Raji (cell line): ENCODE measurements around the gene AP1G2.
A peak's percentile ranks its signal among the peaks of the same experiment; 100 is the strongest.

ENCODE experiments used
- POLR2A ChIP-seq: IDR thresholded peaks from 2 replicates; pipeline ENCODE4 v1.6.1; 2011; ENCODE audit warnings: low read depth, low read length, control low read depth; ENCODE audit not compliant: insufficient read depth

AP1G2 gene

DNA sequence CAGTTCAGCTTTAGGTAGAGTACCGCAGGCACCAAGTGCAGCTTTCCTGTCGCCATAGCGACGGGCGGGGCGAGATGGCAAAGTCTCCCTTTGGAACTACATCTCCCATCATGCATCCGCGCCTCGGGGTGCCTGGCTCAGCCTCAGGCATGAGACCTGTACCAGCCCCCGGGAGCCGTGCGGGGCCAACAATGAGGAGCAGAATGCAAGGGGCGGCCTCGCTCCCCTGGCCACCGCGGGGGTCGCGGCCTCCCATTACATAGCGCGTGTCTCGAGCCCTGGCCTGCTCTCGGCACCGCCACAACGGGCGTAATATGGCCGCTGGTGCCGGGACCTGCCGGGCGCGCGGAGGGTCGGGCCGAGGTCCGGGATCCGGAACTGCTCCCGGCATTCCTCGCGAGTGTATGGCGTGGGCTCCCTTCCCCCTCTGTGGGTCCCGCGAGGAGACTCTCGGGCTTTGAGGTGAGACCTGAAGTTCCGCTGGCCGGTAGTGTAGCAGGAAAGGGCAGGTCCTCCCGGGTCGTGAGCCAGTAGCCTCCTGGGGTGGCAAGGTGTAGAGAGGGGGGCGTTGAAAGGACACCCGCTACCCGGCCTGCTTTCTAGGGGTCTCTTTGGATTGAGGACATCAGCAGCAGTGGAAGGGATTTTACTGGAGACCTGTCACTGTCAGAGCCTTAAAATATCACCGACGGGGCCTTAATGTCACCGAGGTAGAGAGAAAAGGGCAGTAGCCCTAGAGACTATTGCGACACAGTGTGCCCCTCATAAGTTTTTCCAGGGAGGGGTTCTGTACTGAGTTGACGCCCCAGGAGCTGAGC lies 11.5 kb downstream of the AP1G2 start, which contains the start of gene THTPA:
Gene THTPA (plus strand): TSS at position 390 of the 818 bp plus-strand sequence. CDS start 487 bp downstream, outside the sequence.
- TF ChIP-seq POLR2A: peak; percentile 78

DNA sequence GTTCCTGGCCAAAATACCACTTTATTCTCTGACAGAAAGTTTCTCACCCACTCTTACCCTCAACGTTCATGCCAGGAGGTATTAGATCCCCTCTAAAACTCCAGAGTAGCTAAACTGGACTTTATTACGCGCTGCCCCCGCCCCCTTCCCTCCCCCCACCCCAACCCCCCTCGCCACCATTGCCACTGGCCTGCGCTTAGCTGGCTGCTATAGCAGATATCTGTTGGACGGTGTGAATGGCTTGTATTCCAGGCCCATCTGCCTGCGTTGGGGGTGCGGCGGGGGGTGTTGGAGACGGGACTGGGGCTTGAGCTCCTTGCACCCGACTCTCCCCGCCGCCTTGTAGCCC lies 12.1 kb downstream of the AP1G2 start:
- no peak for TF ChIP-seq POLR2A

DNA sequence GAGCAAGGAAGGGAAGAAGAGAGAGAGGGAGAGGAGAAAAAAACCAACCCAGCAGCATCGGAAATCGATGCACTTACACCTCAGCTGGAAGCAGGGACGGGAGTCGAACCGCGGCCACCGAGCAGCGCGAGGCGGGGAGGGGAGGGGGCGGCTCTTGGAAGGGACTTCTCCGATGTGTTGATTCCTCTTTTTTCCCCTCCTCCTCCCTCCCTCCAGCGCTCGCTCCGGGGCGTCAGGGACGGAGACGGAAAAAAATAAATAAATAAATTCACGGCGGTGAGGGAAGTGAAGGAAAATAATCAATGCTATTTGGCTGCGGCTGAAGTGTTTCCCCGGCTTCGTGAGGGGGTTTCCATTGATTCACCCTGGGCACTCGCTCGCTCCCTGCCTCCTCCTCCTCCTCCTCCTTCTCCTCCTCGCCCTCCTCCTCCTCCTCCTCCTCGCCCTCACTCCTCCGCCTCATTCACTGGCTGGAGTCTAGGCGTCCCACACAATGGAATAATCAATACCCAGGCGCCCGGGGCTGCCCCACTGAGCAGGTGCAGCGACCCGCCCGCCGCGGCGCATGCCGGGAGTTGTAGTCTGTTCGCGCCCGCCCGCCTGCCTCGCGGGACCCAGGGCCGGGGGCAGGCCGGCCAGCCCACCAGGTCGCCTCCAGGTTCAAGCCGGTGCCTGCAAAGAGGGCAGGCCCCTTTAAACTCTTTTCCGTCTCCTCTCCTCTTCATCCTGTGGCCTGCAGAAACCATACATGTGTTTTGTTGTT lies 16.1 kb downstream of the AP1G2 start, which contains the start of gene ZFHX2:
Gene ZFHX2 (minus strand): TSS at position 500 of the 763 bp plus-strand sequence. CDS start 16,440 bp downstream, outside the sequence.
- 0 out of 2 replicates have a peak, but pooled peaks have one; percentile 35 for TF ChIP-seq POLR2A

DNA sequence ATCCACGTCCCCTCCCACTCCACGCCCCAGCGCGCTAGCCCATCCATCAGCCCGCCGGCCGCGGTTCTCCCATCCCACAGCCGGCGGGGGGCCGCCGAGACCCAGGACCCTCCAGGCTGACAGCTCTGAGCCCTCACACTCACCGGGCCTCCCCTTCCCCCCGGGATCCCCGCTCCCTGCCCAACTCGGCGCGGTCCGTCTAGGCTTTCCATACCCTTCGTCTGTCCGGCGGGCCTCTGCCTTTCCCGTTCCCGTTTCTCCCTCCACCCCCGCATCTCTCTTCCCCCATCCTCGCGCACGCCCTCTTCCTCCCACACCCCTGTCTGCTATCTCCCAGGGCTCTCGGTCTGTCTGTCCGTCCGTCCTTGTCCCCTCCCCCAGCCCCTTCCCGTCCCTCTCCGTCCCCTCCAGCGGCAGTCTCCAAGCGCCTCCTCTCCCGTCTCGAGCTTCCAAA lies 16.8 kb downstream of the AP1G2 start:
- TF ChIP-seq POLR2A: no peak

DNA sequence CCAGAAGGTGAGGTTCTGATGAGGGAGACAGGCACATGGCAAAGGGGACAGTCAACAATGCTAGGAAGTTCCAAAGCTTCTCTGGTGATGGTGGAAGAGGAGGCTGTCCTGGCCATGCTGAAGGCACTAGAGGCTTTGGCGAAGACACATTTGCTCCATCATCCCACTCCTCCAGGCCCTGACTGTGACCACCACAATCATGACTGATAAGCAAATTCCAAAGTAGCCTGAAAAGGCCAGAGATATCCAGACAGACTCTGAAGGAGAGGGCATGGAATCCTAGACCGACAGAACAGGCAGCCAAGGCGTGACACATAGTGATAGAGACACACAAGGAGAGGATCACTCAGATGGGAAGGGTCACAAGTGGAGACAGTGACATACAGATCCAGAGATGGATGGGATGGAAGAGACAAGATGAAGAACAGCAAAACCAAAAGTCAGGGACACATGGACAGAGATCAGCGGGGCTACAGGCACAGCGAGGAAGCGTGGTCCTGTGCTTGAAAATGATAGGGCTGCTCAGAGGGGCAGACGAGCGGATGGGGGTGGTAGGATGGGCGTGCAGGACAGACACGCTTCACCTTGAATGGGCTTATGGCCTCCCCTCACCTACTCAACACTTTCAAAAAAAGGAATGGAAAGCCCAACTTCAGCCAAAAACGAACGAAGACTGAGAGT lies 17.3 kb downstream of the AP1G2 start:
- TF ChIP-seq POLR2A: no peak

DNA sequence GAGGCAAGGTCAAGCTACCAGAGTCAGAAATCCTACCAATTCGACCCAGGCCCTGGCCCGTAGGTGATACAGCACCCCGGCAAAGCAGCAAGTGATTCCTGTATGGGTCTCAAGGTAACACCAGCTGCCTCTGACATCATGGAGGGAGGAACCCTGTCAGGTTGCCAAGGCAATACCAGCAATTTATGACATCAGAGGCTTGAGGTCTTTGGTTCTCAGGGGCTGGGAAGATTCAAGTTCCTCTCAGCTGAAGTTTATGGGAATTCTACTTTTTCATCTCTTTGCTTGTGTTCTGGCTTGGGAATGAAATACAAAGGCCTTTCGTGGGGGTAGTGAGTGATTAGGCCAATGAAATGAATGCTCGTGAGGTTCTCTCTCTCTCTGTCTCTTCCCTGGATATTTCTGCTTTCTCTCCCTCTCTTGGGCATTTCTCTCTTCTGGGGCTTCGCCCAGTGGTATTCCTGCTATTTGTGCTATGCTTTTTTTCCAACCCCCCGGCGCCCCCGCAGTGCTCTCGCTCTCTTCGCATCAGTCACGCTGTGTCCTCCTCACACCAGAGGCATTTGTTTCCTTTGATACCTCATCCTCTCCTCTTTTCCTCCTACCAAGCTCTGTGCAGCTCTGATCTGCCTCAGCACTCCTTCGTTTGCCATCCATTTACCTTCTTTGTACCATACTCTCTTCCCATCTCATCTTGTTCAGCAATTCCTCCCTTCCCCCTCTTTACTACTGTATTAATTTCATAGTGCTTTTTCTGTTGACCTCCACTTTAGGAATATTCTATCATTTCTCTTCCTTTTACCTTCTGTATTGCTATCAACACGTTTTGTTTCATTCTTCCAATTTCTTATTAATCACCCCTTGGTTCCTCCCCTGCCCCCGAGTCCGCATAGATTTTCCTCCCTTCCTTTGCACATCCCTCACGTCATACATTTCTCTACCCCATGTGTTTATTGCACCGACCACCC lies 19.0 kb downstream of the AP1G2 start:
- no peak for TF ChIP-seq POLR2A

DNA sequence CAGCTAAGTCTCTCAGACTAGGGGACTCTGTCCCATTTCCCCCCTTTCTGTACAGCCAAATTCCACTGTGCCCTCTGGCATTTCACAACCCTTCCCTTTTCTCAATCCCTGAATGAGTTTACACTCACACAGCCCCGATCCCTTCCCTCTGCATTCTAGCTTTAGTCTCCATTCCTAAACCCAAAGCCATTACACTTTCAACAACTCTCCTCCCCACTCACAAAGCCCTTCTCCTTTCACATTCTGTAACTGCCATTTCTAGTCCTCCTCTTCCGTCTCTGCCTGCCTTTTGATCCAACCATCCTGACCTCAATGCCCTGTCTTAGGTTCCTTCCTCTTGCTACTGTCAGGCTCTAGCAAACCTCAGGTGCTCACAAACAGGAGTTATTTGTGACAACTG lies 19.7 kb downstream of the AP1G2 start:
- TF ChIP-seq POLR2A: no peak

DNA sequence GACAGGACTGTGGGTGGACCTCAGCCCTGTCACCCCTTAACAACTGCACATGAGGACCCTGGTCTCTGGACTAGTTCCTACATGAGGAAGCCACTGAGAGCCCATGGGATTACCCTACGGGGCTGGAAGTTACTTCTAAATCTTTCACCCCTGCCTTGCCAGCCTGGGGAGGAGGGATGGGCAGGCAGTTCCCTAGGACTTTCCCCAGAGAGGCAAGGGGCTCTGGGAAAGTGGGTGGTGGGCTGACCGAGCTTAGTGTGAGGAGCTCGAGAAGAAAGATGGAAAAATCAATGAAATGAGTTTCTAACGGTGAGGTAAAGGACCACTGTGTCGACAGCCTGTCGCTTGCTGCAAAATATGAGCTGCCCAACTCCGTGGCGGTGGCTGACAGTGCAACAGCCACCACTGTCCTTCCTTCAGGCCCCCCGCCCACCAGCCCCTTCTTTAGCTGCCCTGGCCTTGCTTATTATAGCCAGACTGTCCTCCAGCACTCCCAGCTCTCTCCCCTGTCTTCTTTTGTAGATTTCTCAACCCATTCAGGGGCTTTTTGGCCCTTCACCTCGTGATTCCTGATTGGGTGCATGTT lies 21.0 kb downstream of the AP1G2 start:
- no peak for TF ChIP-seq POLR2A

DNA sequence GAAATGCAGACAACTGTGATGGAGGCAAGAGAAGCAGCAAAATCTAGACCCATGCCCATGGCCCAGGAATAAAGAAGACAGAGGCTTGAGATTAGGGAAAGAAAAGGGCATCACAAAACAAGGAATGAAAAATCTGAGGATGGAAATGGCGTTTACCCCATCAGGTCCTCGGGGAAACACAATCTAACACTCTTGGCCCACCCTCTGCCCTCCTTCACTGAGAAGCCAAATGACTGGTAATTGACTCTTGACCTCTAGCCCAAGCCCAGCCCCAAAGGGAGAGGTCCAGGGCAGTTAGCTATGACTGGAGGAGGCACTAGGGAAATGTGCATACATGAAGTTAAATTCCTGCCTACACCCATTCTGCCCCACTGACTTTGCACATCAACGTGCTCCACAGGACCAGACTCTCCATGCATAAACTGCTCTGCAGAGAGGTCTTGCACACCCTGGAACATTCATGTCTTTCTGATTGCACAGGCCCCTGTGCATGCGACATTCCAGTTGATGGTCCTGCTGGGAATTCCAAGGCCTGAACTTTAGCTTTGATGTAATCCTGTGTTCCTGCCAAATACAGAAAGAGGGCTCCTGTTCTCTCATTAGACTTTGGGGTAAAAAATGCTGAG lies 21.7 kb downstream of the AP1G2 start:
- no peak for TF ChIP-seq POLR2A

DNA sequence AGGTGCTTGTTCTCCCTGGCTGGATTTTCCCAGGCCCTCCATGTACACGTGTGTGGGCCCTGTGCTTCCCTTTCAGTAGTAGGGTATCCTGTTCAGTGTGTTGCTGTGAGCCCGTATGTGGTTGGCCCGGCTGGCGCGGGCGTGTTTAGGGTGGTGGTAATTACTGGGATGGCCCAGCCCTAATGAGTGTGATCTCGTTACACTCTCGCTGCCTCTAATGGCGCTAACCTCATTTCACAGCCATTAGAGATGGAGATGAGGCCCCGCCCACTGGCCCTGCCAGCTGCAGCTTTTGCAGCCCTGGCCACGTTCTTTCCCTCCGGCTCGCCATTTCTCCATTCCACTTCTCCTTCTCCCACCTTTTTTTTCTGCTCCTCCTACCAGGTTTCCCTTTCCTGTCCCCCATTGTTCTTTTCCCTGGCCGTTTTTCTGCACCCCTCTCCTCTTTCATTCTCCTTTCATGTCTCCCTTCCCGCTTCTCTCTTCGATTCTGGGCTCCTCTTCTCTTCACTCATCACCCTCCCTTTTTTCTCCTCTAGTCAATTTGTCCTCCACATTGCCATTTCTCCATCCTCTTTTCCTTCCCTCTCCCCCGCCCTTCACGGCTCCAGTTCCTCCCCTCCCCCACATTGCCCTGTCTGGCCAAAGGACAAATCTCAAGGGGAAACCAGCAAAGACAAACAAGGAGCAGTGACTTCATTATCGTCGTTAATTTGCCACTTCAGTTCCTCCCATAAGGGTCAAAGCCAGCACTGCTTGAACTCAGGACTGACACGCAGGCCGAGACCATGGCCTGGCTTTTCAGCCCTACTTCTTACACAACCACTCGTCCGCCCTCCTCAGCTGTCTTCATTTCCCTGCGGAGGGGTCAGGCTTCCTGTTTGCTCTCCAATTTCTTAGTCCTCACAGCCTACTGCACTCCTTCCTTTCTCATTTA lies 22.8 kb downstream of the AP1G2 start:
- no peak for TF ChIP-seq POLR2A

DNA sequence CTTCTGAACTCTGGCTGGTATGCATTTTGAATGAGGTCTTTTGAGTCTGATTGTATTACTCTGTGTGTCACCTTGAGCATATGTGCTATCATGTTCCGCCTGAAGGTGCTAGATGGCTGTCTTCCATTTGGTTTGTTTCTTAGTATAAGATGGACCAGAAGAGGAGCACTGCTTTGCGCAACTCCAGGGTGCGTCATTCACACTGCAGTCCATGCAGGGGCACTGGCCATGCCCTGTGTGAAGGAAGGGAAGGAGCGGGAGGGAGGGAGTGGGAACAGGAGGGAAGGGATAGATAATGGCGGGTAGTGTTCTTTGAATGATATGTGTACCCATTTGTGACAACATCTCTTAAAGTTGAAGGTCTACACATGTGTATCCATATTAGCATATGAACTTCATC lies 24.2 kb downstream of the AP1G2 start:
- TF ChIP-seq POLR2A: no peak

DNA sequence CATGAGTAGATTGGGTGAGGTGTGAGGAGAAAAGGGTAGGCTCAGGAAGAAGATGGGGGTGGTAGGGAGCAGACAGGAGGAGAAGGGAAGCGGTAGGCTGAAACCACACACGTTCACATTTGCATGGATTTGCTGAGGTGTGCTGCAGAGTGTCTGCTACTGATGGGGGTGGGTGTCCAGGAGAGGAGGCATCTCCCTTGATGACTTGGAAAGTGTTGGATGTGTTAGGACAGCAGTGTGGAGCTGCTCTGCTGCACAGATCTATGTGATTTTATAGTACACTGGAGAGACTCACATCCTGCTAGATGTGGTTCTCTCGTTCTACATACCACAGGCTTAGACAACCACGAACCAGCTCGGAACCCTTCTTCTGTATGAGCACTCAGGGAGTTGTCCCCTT lies 25.3 kb downstream of the AP1G2 start:
- no peak for TF ChIP-seq POLR2A

DNA sequence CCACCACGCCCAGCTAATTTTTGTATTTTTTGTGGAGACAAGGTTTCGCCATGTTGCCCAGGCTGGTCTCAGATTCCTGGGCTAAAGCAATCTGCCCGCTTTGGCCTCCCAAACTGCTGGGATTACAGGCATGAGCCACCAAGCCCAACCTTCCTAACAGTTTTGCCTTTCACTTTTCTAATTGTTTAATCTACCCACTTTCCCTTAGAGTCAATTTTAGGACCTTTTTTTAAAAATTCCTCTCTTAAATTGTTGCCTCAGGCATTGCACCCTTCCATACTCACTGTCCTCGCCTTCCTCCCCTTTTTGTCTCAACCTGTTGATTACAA lies 27.5 kb downstream of the AP1G2 start:
- no peak for TF ChIP-seq POLR2A
